Mesothelial cell of epicardium (in vitro differentiated cells): ENCODE results near the gene KMT2C. TPM values are rescaled to one million over a fixed set of nuclear protein-coding genes. Genes with fewer than 3 reads are reported as not detected.

Experiments
- DNase-seq, 2 experiments: peaks; one replicate each; pipeline ENCODE4 v3.0.0; 2021; ENCODE audit warnings: low spot score in 2 of 2; ENCODE audit not compliant: unreplicated experiment in 2 of 2
- H3K27ac Mint-ChIP-seq: 2 replicates; pipeline ENCODE4 v1.8.0; 2021; ENCODE audit warnings: mixed read lengths
- H3K27me3 Mint-ChIP-seq: 2 replicates; pipeline ENCODE4 v1.8.0; 2021; ENCODE audit warnings: low read depth, mixed read lengths
- H3K36me3 Mint-ChIP-seq: 2 replicates; pipeline ENCODE4 v1.8.0; 2021; ENCODE audit warnings: mixed read lengths
- H3K4me1 Mint-ChIP-seq: 2 replicates; pipeline ENCODE4 v1.8.0; 2021; ENCODE audit warnings: mixed read lengths
- H3K4me3 Mint-ChIP-seq: 2 replicates; pipeline ENCODE4 v1.8.0; 2021; ENCODE audit warnings: mild to moderate bottlenecking, moderate library complexity, mixed read lengths
- H3K9me3 Mint-ChIP-seq: 2 replicates; pipeline ENCODE4 v1.8.0; 2021; ENCODE audit warnings: mixed read lengths
- total RNA-seq: library from RNA; stranded (reverse); gene quantifications from 3 replicates; pipeline ENCODE4 v1.2.1, GENCODE V29; 2021
- TF ChIP-seq, protein P1 (sequence below): fragments of 200-600 bp; sonication (generic); IDR thresholded peaks from one replicate; pipeline ENCODE4 v1.5.0; 2021; ENCODE audit warnings: antibody characterized with exemption; ENCODE audit not compliant: unreplicated experiment

Gene KMT2C
- total RNA-seq, 1 donor from 2014 or later = 108 TPM

DNA sequence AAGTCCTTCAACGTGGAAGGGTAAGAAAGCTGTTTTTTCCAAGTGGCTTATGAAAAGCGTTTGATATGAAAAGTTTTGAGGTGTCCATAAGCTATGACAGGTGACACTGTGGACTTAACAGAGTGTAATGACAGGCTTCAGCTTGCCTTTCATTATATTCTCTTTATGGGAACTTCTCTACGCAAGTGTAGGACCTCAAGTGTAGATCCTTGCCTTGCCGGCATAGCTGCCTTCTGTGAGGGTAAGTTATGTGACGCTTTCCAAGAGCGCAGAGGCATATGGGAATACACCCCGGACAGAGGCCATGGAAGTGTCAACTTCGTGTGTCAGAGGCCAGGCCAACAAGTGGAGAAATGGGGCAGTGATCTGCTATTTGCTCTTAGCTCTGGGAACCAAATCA, 318.4 kb downstream of the KMT2C start:
- no peak overlapping the region for H3K4me3 Mint-ChIP-seq
- no peak for DNase-seq
- H3K27ac Mint-ChIP-seq = no peak overlapping the region
- H3K27me3 Mint-ChIP-seq = no peaks in the 10 kb centered on the region
- TF ChIP-seq, protein P1, sequence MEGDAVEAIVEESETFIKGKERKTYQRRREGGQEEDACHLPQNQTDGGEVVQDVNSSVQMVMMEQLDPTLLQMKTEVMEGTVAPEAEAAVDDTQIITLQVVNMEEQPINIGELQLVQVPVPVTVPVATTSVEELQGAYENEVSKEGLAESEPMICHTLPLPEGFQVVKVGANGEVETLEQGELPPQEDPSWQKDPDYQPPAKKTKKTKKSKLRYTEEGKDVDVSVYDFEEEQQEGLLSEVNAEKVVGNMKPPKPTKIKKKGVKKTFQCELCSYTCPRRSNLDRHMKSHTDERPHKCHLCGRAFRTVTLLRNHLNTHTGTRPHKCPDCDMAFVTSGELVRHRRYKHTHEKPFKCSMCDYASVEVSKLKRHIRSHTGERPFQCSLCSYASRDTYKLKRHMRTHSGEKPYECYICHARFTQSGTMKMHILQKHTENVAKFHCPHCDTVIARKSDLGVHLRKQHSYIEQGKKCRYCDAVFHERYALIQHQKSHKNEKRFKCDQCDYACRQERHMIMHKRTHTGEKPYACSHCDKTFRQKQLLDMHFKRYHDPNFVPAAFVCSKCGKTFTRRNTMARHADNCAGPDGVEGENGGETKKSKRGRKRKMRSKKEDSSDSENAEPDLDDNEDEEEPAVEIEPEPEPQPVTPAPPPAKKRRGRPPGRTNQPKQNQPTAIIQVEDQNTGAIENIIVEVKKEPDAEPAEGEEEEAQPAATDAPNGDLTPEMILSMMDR = no peak
- no peaks in the 10 kb centered on the region for H3K4me1 Mint-ChIP-seq
- peaks cover 8% of the 10 kb centered on the region for H3K9me3 Mint-ChIP-seq
- peaks cover 51% of the 10 kb centered on the region for H3K36me3 Mint-ChIP-seq

DNA sequence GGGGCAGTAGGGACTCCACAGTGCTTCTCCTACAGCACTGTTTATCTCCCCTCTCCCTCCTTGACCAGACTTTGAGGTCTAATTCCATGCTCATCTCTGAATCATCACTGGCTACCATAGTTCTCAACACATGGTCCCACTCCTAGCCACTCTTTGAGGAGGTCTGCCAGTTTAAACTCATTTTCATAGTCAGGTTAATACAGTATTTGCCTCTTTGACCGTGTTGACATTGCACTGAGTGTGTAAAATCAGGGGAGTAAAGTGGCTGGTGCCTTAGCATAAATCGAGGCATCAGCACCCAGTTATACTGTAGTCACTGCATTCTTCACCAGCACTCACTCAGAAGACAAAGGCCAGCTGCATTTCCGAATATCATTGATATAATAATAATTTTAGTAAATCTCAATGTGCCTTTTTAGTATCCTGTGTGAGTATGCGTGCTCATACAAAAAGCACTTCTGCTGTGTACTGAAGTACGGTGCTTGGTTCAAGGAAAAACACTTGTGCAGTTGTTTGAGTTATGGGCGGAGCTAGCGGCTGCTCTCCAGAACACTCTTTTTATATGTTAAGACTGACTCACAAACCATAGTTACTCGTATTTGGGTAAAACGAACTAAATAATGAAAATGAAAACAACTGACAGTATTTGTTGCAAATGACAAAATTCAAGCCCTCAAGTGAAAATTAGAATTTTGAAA, 320.6 kb downstream of the KMT2C start:
- no peak for DNase-seq
- peaks cover 45% of the 10 kb centered on the region for H3K36me3 Mint-ChIP-seq
- no peaks in the 10 kb centered on the region for H3K27me3 Mint-ChIP-seq
- H3K4me1 Mint-ChIP-seq = no peaks in the 10 kb centered on the region
- no peak overlapping the region for H3K27ac Mint-ChIP-seq
- TF ChIP-seq, protein P1 = no peak
- no peak overlapping the region for H3K4me3 Mint-ChIP-seq
- peaks cover 8% of the 10 kb centered on the region for H3K9me3 Mint-ChIP-seq

DNA sequence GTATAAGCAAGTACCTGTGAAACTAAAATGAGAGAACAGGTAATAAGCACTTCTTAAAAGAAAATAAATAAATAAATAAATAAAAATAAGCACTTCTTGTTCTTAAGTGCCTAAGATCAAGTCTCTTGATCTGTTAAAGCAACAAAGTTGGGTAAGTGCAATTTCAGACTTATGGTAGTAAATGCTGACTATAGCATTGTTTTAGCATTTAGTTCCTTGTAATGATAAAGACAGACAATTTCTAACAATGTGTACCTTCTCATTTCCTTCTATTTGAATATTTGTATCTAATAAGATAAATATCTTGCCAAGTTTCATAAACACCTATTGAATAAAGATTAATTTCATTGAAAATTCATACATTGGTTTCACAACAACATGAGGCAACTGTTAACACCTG, 323.0 kb downstream of the KMT2C start:
- Mint-ChIP-seq H3K27ac (no peak overlapping the region), H3K36me3 (peaks cover 47% of the 10 kb centered on the region), H3K4me1 (peaks cover 3% of the 10 kb centered on the region), H3K4me3 (no peak overlapping the region), H3K9me3 (peaks cover 15% of the 10 kb centered on the region), H3K27me3 (no peaks in the 10 kb centered on the region)
- DNase-seq = no peak
- TF ChIP-seq, protein P1 = no peak

DNA sequence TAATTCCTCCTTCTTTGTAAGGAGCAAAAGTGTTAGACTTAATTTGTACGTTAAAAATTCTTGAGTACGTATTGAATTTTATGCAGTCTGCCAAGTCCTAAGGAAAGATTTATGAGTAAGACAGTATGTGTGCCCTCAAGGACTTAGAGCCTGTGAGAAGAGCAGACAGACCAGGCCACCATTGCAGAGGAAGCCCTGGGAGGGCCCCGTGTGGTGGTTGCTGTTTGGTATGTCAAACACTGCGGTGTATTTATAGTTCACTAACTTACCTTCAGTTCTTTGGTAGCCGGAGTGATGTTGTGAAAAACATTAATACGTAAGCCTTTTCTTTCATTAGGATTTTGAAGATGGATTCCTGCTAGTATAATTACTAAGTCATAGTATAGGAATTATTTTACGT, 327.4 kb downstream of the KMT2C start:
- Mint-ChIP-seq H3K9me3 (peaks cover 11% of the 10 kb centered on the region), H3K27me3 (no peaks in the 10 kb centered on the region), H3K36me3 (peaks cover 51% of the 10 kb centered on the region), H3K4me1 (peaks cover 8% of the 10 kb centered on the region), H3K4me3 (no peak overlapping the region), H3K27ac (peak overlapping the region; percentile 47)
- no peak for DNase-seq
- TF ChIP-seq, protein P1 = no peak

DNA sequence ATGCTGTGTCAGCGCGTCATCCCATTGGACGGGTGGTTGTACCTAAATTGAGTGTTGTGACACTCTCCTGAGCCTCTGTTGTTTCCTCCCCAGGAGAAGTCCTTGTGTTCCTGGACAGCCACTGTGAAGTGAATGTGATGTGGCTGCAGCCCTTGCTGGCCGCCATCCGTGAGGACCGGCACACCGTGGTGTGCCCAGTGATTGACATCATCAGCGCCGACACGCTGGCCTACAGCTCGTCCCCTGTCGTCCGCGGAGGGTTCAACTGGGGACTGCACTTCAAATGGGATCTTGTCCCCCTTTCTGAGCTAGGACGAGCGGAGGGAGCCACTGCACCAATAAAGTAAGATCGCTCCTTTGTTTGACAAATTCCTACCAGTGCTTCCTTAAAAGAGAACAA, 327.9 kb downstream of the KMT2C start:
- Mint-ChIP-seq H3K9me3 (peaks cover 7% of the 10 kb centered on the region), H3K4me1 (peaks cover 8% of the 10 kb centered on the region), H3K36me3 (peaks cover 49% of the 10 kb centered on the region), H3K4me3 (no peak overlapping the region), H3K27ac (peak overlapping the region; percentile 47), H3K27me3 (no peaks in the 10 kb centered on the region)
- TF ChIP-seq, protein P1 = no peak
- no peak for DNase-seq
